HG03039 (cell line): ENCODE results near the gene RNF32.
A peak's percentile ranks its signal among the peaks of the same experiment; 100 is the strongest.
"Not testable (repeated sequence)": the region's sequence is repeated elsewhere in the genome, so short reads cannot be mapped to it uniquely, and the experiment has no call there.

ENCODE experiments used
- ATAC-seq: cut with Tn5 transposase; IDR thresholded peaks from one replicate; pipeline ENCODE4 v1.9.1; 2021; ENCODE audit warnings: mild to moderate bottlenecking, moderate library complexity; ENCODE audit not compliant: unreplicated experiment

RNF32 gene

DNA sequence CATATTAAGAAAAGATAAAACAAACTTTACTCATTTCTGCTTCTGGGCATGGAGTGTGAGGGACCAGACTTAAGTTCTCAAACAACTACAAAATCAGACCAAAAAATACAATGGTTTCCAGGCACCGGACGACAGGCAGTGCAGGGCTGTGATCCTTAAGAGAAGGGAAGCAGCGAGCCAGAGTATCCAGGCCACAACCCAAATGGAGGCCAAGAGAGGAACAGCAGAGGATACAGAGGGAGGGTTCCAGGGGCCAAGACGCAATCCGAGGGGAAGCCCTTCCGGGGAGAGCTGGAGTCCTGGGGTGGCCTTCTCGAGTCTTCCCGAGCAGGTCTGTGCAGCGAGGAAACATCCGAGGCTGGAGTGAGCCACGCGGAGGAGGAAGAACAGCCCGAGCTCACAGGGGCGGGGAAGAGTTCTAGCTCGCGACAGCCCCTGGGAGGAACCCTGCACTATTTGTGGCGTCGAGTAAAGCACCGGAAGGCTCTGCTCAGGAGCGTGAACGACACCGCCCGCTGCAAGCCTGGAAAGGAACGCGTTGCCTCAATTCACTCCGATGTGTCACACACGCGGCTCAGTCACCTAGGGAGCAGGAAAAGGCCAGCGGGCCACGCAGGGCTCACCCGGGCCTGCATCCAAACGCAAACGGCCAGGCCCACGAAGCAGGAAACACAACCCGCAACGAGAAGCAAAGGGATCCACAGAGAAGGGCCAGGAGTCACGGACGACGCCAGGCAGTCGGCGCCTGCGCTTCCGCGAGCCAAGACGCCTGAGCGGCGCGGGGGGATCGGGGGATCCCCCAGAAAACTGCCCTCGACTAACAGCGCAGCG, 933 bp upstream of the RNF32 start:
- no peak for ATAC-seq

DNA sequence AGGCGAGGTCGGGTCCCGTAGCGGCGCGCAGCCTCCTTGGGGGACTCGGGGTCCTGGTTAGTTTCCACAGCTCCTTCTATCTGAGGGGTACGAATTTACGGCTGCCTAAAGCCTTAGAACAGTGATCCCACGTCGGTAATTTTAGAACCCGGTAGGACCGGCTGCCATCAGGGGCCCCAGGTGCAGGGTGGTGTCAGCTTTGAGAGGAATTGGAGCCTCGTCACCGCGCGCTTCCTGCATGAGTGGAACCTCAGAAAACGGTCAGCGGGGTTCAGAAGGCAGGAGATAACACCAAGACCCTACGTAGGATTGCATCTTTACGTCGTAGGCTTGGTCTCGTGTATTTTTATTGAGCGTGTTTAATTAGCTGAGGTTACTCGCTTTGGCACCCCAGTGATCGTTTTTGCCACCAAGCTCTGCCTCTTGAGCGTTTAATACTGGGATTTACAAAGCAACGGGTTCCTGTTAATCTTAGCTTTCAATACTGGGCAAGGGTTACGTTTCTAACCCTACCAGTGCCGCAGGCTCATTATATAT, 443 bp downstream of the RNF32 start:
- peak; percentile 39 for ATAC-seq

DNA sequence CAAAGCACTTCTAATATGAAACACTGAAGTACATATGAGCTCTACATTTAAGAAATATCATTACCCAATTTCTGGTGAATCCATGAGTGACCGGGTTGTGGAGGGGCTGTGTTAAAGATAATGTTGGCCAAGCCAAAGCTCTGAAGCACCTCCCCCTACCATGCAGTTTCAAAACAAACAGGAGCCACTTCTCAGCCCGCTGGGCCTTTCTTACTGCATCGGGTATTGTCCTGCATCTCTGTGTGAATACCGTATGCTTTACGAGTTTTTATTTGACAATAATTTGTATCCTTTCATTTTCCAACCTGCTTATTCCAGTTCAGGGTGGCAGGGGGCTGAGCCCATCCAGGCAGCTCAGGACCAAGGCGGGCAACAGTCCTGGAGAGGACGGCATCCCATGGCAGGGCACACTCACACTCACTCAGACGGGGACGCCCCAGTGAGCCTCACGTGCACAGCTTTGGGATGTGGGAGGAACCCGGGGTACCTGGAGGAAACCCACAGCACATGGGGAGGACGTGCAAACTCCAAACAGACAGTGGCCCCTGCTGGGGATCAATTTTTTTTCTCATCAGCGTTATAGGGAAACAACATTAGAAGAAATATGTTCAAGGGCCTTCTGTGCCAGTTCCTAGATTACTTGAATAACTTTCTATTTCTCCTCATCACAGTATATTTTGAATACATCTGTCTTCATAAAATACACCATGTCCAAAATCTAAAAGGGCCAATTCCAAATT, 1.9 kb downstream of the RNF32 start:
- ATAC-seq: no peak

DNA sequence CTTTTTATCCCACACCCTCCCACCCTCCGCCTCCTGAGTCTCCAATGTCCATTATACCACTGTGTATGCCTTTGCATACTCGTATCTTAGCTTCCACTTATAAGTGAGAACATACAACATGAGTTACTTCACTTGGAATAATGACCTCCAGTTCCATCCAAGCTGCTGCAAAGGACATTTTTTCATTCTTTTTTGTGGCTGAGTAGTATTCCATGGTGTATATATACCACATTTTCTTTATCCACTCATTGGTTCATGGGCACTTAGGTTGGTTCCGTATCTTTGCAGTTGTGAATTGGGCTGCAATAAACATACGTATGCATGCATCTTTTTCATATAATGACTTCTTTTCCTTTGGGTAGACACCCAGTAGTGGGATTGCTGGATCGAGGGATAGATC, 6.8 kb downstream of the RNF32 start:
- not testable (repeated sequence) for ATAC-seq

DNA sequence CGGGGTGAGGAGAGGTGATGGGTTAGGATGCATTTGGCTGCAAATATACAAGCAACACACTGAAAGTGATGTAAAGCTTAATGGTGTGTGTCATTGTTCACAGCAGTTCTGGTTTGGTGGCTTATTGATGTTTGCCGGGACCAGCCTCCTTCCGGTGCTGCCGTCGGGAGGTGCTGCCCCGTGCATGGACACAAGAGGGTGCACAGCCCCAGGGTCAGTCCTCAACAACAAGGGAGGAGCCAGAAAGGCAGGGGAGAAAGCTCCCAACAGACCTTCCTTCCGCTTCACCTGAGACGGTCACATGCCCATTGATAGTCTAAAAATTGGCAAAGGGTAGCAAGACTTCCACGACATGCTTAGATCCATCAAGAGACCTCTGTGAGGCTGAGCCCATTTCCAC, 9.5 kb downstream of the RNF32 start:
- no peak for ATAC-seq

DNA sequence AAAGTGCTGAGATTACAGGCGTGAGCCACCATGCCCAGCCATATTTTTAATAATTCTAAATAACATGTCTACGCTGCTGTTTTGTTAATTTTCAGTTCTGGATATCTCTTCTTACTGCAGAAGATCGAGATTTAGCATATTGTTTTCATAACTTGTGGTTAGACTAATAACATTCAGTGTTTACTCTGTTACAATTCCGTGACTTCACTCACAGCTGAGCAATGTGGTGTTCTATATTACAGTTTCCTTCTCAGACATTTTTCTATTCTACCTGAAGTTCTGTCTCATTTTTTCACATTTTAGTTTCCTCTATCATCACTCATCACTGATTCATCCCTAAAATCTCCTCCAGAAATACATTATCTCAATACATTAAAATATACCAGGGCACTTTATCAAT, 10.9 kb downstream of the RNF32 start:
- ATAC-seq: no peak

DNA sequence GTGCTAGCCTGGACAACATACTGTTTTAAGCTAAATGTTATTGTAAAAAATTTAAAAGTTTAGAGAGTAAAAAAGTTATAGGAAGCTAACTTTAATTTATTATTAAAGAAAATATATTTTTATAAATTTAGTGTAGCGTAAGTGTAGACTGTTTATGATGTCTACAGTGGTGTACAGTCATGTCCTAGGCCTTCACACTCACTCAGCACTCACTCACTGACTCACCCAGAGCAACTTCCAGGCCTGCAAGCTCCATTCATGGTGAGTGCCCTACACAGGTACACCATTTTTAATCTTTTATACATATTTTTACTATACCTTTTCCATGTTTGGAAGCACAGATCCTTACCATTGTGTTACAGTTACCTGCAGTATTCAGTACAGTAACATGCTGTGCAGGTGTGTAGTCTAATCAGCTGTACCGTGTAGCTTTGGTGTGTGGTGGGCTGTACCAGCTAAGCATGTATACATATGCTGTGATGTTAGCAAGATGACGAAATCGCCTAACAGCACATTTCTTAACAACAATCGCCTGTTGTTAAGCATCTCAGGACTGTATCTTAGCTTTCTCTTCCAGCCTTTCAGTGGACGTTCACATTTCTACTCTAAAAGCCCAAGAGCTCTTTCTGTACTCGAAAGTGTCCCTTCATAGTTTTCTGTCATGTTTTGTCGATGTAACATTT, 12.5 kb downstream of the RNF32 start:
- ATAC-seq: no peak

DNA sequence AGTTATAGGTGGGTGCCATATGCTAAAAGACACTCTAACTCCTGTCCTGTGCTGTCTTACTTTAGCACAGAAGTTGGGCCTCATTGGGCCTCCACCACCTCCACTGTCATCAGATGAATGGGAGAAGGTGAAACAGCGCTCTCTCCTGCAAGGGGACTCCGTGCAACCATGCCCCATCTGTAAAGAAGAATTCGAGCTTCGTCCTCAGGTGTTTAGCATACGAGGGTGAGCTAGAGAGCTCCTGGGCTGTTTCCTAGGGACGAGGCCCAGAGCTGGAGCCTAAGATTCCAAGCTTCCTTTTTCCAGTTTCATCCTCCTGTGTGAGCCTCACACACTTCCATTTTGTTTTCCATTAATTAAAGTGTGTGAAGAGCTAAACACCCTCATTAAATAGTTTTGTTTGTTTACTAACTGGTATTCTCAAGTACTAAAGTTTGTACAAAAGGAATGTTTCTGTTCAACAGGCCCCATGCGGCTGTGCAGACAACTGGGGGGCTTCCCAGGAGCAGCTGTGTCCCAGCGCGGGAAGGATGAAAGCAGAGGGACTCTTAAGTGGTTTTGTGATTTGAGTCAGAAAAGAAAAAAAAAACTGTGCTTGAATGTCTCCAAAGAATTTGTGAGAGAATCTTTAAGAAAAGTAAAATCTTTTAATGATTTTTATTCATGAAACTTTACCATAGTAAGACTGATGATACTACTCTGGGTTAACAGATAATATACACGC, 14.1 kb downstream of the RNF32 start:
- ATAC-seq: no peak

DNA sequence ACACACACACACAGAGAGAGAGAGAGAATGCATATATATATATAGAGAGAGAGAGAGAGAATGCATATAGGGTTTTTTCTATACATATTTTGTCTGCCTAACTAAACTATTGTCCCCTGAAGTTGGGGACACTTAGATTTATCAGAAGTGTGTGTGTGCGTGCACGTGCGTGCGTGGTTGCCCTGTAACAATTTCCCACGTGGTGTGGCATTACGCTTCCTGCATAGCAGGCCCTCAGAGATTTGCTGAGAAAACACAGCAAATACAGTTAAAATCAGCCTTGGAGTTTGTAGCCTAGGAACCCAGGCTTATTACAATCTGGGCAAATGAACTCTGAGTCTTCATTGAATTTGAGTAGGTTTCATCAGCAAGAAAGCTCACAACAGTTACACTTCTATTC, 14.7 kb downstream of the RNF32 start:
- ATAC-seq: no peak

DNA sequence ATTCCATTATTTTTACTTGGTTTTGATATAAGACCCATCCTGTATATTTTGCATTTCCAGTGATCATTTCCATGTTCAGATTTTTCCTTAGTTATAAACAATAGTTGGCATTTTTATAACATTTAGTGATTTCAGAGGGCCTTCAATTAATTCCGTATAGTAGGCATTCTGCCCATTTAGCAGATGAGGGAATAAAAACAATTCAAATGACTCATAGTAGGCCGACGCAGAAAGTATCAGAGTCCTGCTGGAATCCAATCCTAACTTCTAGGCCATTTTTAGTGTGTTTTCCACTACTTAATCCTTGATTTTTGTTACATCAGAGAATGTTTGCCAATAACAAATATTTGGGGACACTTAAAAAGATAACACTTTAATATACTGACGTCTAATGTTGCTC, 15.4 kb downstream of the RNF32 start:
- ATAC-seq: no peak

DNA sequence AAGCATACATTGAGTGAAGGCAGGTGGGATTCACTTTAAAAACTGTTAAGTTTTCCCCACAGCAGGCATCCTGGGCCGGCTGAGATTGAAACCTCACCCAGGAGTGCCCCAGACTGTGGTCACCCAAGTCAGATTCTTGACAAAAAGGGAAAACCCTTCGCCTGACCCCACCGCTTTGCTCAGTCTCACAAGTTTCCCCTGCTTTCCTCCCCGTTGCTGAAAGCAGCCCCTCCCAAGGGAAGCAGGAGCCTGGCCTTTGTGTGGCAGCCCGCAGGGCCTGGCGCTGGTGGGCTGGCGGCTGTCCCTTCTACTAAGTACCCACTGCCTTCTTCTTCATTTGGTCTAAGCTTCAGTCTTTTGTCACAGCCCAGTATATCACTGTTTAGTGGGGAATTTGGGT, 16.0 kb downstream of the RNF32 start:
- no peak for ATAC-seq

DNA sequence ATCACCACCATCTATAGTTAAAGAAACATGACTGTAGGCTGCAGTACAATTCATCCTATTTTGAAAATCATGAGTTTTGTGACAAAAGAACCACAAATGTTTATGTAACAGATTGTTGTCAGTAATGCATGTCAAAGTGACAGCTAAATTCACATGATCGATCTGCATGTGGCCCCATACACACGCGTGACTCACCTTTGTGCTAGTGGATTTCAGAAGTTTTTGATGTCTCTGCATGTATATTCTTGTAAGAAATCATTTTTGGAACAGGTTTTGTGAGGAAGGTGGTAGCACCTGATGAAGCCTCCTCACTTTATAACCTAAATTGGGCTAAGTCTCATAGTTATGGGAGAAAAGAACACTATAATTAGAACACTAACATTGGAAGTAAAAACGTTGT, 17.1 kb downstream of the RNF32 start:
- no peak for ATAC-seq

DNA sequence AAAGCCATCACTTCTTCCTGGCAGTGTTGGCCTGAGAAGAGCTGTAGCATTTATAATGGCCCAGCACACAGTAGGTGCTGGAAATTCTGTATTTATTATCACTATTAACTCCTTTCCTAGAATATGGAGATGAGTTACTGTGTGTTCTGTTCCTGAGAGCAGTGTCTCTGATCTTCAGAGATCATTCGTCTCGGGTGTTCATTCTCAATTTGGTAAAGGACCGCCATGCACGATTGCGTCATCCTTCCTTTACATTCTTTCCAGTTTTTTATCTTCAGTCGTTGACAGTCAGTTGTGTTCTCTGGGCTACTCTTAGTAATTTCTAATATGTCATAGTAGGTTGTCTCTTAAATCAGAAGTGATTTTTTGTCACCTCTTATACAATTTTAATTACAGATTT, 18.6 kb downstream of the RNF32 start:
- no peak for ATAC-seq

DNA sequence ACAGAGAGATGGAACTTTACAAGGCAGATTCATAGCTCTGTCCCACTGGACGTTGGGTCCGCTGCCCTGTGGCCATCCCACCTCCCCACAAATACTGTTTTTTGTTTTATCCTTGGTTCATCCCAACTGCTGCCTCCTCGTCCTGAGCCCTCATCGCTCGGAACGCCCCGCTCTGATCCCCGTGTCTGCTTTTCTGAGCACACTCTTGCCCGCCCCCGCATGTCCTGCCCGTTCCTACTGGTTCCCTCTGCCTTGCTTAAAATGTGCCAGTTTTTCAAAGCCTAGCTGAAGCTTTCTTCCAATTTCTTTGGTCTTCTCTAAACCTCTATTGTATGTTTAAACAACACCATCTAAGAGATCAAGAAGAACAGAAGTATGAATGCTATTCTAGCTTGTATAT, 19.4 kb downstream of the RNF32 start:
- no peak for ATAC-seq

DNA sequence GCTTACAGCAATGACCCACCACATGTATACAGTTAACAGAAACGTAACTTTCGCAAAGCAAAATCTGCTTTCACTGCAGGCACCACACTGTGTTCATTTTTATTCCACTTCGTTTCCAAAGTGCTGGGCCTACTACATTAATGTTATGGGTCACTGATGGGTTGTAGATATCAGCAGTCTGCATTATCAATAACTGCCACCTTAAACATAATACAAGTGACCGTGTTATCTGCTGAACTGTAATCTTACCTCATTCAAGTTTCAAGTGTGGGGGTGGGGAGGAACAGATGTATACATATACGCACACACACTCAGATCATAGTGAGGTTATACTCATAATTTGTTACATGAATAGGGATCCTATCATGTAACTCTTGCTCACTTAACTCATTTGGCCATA, 21.1 kb downstream of the RNF32 start:
- ATAC-seq: no peak

DNA sequence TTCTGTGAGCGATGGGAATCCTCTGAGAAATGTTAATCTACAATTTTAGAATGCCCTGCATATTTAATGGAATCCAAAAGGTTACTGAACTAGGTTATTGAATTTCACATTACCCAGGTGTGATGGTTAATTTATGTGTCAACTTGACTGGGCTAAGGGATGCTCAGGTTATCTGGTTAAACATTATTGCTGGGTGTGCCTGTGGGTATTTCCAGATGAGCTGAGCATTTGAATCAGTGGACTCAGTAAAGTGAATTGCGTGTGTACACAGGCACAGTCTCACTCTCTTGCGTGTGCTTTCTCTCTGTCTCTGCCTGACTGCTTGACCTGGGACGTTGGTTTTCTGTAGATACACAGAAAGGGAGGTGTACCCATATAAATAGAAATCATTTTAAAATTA, 21.7 kb downstream of the RNF32 start:
- ATAC-seq: no peak

DNA sequence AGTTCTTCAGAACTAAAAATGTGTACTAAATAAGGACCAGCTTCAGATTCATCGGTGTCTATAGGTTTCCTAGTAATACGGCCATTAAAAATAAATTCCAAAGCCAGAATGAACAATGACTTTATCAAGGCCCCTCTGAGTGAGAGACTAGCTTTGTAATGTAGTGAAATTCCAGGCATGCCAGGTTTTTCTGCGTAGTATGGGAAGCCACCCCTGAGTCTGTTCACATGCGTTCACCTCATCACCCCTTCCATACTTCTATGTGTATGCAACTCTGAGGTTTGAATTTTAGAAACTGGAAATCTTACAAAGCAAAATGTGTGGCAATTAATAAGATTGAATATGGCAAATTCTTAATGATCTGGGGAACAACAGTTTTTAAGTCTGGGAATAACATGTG, 24.5 kb downstream of the RNF32 start:
- ATAC-seq: no peak

DNA sequence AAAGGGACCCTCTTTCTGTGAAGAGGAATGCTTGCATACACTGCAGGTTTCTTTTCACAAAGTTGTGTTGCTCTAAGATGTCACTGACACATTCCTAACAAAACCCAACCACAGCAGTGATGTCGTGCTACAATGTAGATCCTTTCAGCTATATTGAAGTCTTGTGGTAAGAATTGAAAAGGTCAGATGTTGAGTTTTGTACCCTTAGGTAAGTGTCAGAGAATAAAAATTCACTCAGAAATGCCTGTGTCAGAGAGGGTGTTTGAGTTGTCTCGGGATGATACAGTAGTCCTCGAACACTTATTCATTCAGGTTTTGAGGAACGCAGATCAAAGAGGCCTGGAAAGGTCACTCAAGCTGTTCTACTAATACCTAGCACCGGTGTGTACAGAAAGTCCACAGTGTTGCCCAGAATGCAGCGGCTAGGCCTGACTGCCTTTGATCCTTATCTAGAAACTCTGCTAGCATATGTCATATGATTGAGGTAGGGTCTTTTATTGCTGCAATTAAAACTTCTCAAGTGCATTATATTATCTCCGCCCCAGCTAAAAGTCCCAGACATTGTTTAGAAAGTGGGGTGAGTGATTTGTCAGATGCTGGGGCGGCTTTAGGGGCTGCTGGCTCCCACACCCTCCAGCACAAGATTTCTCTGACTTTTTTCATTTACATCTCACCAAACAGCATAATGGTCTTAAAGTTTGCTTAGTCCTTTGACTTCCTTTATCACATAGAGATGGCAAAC, 26.0 kb downstream of the RNF32 start:
- no peak for ATAC-seq

DNA sequence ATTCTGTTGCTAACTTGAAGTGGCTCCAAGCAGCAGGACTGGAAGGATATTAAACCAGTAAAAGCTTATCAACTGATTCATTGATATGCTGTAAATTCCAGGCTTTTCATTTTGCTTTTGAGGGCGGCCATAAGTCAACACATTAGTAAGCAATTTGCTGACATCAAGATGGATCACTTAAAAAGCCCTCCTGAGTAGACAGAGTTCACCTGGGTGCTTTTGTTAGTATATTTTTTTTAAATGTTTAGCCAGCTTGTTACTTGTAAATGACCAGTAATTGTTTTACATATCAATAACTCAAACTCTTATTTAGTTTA, 26.5 kb downstream of the RNF32 start:
- no peak for ATAC-seq

DNA sequence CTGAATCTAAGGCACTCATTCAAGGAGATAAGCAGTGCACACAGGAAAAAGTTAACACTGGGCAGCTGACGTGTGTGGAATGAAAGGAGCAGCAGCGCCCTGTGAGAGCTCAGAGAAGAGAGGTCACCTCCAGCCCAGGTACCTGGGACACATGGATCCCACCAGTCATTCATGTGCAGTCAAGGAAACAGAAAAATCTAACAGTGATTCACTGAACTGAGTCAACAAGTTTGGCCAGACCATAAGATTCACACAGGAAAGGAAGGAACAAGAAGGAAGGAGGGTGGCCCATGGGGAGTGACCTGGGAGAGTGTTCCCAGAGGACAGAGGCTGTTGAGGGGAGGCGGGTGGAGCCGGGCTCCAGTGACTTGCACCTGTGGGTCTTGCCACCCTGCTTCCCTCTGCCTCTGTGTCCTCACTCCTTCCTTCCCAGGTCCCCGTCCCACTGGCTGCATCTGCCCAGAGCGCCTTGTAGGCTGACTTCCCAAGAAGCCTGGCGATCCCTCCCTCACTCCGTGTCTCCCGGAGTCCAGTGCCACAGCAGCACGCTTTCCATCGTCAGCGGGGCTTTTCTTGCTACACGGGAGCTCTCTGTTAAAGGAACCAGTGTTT, 27.7 kb downstream of the RNF32 start:
- no peak for ATAC-seq
